A549 (cell line): ENCODE results near the gene ADCK2.

Experiments
- BHLHE40 ChIP-seq: IDR thresholded peaks from 2 replicates; pipeline ENCODE4 v1.6.1; 2012; ENCODE audit warnings: low read depth, low read length, inconsistent platforms
- CTCF ChIP-seq: fragments of >200 bp; sonication (Bioruptor Twin); formaldehyde crosslinking; IDR thresholded peaks from 3 replicates; pipeline ENCODE4 v1.5.1; 2016
- KDM1A ChIP-seq: fragments of 200-600 bp; sonication (generic); IDR thresholded peaks from 2 replicates; pipeline ENCODE4 v1.6.1; 2016; ENCODE audit warnings: low read depth, mild to moderate bottlenecking
- NFE2L2 ChIP-seq: fragments of 150-350 bp; conservative IDR thresholded peaks from 2 replicates; pipeline ENCODE4 v1.6.1; 2014; ENCODE audit warnings: low read length

GRCh38 chr7:140623980-140624379, 48.8 kb upstream of the ADCK2 start:
- TF ChIP-seq BHLHE40: no peak
- TF ChIP-seq NFE2L2: no peak
- no peak for TF ChIP-seq CTCF
- no peak for TF ChIP-seq KDM1A
